ENCODE results near the gene TMEM45B.

DNA sequence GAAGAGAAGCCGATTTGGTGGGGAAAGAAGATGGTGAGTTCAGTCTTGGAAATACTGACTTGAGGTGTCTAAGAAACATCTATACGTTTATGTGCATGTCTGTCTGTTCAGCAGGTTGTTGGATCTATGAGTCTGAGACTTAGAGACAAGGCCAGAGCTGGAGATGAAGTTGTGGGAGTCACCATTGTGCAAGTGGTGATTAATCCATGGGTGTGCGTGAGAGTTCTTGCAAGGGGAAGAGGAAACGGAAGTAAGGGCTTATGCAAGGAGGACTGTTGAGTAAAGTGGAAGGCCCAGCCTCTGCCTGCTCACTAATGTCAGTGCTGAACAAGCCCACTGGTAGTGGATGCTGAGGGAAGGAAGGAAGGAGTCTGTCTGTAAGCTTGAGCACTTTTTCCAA is 9.7 kb downstream of the TMEM45B start:
- TF ChIP-seq RCOR1 (IDR thresholded peaks at IDR 0.05; ENCODE audit: low read depth, low read length) (no peak), REST (IDR thresholded peaks at IDR 0.05) (no peak), ELK1 (IDR thresholded peaks at IDR 0.05; ENCODE audit: low read depth, low read length) (no peak), POLR2A (IDR thresholded peaks at IDR 0.05; ENCODE audit: low read length) (no peak), RNF2 (IDR thresholded peaks at IDR 0.05; ENCODE audit: borderline replicate concordance, low read depth) (no peak), MAZ (IDR thresholded peaks at IDR 0.05; ENCODE audit: borderline replicate concordance, low read depth, low read length) (no peak)
- TF ChIP-seq, protein P1, sequence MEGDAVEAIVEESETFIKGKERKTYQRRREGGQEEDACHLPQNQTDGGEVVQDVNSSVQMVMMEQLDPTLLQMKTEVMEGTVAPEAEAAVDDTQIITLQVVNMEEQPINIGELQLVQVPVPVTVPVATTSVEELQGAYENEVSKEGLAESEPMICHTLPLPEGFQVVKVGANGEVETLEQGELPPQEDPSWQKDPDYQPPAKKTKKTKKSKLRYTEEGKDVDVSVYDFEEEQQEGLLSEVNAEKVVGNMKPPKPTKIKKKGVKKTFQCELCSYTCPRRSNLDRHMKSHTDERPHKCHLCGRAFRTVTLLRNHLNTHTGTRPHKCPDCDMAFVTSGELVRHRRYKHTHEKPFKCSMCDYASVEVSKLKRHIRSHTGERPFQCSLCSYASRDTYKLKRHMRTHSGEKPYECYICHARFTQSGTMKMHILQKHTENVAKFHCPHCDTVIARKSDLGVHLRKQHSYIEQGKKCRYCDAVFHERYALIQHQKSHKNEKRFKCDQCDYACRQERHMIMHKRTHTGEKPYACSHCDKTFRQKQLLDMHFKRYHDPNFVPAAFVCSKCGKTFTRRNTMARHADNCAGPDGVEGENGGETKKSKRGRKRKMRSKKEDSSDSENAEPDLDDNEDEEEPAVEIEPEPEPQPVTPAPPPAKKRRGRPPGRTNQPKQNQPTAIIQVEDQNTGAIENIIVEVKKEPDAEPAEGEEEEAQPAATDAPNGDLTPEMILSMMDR (IDR thresholded peaks at IDR 0.05), result no peak
- TF ChIP-seq, protein P2, sequence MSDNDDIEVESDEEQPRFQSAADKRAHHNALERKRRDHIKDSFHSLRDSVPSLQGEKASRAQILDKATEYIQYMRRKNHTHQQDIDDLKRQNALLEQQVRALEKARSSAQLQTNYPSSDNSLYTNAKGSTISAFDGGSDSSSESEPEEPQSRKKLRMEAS (IDR thresholded peaks at IDR 0.05), result no peak
